CD4-positive, alpha-beta T cell treated with Interleukin-15 for 4 hours (primary cell): ENCODE results near the gene DNAJC17.

Experiments used
- DNase-seq: peaks from one replicate; pipeline ENCODE4 v3.0.0-alpha.2; 2020; ENCODE audit warnings: low spot score

Gene DNAJC17

DNA sequence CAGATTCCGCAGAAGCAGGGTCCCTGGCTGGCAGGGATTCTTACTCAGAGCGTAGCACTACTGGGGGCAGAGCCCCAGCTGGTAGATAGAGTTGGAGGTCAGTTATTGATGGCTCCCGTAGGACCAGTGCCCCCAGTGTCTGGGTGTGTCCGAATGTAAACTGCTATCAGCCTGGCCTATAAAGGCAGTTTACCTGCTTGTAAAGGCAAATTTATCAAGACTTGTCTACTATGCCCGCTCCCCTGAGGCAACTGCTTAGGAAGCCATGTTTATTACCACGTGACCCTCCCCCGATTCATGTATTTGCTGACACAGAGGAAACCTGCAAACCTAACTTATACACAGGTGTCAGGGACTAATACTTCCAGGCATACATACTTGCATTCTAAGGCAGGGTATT lies 21.8 kb upstream of the DNAJC17 start:
- no peak for DNase-seq

DNA sequence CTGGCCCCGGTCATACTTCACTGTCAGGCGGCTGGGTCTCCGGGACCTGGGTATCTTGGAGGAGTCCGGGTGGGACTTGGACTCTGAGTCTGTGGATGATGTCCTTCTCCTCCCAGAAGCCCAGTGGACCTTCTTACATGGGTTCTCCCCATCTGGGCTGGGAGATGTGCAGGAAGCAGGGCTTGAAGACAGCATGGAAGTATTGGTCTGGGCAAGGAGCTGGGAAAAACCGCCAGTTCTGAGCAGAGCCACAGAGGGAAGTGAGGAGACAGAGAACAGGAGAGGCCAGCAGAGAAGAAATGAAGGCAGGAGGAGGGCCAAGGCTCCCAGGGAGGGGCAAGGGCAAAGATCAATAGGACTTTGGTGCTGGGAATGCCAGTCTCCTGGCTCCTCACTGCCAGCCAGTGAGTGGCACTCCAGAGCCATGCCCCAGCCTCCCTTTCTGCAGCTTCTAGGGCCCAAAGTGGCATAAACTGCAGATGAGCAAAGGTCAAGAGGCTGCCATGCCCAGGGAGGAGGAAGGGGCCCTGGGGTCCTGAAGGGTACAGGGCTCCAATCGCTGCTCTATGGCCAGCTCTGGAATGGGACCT lies 21.3 kb upstream of the DNAJC17 start, which contains the start of gene PPP1R14D:
TSS of gene PPP1R14D (minus strand) at position 262 of the 590 bp plus-strand sequence. CDS start at position 195, 67 bp downstream.
- no peak for DNase-seq

DNA sequence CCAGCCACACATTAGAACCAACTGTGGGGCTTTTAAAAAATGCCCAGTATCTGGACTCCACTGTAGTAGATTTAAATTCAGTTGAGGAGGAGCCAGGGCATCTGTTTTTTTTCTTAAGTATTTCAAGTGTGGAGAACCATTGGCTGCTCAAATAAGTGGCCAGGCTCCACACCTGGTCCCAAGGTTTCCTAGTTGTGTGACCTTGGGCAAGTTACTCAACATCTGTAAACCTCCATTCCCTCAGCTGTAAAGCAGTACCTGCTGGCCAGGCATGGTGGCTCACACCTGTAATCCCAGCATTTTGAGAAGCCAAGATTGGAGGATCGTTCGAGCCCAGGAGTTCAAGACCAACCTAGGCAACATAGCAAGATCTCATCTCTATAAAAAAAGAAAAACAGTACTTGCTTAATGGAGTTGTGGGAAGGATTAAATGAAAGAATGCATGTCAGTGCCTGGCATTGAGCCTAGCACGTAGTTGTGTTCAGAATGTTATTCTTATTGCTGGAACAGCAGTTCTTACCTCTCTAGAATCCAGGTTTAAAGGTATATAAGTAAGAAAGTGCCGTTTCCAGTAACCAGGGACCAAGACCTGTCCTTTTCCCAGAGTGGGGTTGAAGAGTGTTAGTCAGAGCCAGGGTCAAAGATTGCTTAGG lies 19.3 kb upstream of the DNAJC17 start:
- no peak for DNase-seq

DNA sequence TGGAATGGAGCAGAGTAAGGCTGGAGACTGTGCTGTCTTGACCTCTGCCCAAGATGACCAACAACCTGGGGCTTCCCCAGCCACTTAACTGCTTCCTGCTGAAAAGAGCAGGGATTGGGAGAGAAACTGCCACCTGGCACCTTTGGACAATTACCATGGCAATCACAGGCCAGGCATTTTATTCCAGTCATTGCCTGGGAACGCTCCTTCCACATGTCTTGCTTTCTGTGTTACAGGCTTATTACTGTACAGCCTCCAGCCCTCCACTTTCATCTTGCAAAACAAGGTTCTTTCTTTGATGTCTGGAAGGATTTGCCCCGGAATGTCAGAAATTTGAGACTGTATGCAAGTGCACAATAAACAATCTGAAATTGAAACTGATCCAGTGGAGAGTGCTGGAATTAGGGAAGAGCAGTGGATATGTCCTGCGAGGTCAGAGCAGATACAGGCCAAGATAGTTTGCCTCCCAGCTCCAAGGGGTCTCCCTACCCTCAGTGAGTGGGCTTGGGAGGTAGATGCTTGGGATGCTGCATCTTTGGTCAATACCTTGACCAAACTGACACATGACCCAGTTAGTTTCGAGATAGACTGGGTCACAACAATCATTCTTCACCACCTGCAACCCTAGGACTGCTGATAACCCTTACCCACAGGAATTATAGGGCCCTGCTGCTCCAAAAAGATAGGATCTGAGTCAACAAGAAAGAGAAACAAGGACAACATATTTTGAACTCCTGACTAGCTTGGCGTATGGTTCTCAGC lies 18.6 kb upstream of the DNAJC17 start:
- no peak for DNase-seq

DNA sequence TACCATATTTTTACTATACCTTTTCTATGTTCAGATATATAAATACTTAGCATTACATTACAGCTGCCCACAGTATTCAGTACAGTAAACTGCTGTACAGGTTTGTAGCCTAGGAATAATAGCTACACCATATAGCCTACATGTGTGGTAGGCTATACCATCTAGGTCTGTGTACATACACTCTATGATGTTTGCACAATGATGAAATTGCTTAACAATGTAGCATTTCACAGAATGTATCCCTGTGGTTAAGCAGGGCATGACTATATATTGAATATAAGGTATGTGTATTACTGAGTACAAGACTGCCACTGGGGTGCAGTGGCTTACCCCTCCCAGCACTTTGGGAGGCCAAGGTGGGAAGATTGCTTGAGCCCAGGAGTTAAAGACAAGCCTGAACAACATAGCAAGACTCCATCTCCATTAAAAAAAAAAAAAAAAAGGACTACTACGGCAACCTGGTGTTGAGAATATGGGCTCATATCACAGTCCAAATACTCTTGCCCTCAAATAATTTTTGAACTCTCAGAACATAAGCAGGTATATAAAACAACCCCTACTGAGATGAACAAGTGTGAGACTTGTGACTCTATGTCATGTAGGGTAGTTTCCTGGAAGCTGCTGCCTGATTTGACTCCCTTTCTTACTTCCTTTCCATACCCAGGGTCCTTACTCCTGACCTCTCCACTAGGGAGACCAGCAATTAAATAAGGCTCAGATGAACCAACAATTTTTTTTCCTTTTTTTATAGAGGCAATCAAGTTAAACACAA lies 16.5 kb upstream of the DNAJC17 start:
- DNase-seq = no peak

DNA sequence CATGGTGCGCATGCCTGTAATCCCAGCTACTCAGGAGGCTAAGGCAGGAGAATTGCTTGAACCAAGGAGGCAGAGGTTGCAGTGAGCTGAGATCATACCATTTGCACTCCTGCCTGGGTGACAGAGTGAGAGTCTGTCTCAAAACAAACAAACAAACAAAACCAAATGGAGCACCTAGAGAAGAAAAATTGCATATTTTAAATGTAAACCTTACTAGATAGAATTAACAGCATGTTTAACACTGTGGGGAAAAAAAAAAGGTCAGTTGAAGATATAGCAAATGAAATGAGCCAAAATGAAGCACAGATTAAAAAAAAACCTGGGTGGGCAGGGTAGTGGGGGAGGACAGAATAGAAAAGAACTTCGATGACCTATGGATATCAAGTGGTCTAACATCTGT lies 13.9 kb upstream of the DNAJC17 start:
- no peak for DNase-seq

DNA sequence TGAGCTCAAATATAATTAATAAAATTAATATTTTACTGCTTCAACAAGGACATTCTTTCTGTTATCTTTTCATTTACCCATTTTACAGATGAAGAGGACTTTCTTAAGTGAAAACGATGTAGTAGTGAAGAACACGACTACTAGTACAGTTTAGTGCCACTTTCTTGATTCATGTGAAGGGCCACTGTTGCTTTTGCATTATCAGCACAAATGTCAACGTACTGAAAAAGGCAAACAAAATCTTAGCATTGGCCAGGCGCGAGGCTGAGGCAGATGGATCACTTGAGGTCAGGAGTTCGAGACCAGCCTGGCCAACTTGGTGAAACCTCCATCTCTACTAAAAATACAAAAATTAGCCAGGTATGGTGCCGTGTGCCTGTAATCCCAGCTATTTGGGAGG lies 11.8 kb upstream of the DNAJC17 start:
- DNase-seq = no peak

DNA sequence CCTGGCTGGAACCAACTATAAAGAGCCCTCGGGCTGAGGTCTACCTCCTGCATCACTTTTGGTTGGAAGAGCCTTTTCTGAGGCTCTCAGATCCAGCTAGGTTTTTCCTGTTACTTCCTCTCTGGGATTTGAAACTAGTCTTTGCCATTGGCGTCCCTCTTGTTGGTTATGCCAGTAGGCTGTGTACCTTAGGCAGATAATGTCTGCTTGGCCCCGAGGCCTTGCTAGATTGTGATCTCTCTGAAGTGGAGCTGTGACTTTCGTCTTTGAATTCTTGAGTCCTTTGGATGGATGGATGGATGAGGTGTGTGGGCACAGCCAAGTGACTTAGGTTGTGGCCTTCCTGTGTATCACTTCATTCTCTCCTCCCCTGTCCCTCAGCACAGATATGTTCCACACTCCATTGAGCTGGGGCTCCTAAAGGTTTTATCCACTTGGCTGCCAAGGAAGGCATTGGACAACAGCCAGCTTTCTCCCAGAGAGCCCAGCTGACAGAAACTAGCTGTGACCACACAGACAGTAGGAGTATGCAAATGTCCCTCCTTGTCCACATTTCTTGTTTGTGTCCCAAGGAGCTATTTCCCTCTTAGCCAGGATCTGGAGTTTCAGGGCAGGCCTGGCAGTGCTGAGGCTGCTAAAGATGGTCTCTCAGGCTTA lies 7.9 kb upstream of the DNAJC17 start:
- DNase-seq = no peak

DNA sequence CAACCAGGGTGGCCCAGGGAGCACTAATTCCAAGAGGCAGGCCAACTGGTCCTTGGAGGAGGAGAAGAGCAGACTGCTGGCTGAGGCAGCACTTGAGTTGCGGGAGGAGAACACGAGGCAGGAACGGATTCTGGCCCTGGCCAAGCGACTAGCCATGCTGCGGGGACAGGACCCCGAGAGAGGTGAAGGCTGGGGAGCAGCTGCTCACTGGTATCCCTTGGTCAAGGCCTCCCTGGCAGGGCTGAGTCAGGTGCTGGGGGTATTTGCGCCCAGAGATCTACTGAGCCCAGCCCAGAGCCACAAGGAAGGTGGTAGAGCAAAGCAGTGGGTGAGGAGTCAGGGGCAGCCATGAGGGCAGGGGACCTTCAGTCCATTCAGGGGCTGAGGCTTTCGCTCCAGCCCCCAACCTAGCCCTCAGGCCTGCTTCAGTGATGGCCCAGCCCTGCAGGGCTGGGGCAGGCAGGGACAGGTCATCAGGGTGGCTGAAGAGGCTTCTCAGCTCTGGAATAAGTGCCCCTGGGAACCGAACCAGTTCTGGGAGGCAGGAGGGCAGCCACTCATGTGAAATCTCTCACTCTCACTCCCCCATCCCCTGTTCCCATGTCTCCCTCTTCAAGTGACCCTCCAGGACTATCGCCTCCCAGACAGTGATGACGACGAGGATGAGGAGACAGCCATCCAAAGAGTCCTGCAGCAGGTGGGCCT lies 5.6 kb upstream of the DNAJC17 start:
- DNase-seq = no peak

DNA sequence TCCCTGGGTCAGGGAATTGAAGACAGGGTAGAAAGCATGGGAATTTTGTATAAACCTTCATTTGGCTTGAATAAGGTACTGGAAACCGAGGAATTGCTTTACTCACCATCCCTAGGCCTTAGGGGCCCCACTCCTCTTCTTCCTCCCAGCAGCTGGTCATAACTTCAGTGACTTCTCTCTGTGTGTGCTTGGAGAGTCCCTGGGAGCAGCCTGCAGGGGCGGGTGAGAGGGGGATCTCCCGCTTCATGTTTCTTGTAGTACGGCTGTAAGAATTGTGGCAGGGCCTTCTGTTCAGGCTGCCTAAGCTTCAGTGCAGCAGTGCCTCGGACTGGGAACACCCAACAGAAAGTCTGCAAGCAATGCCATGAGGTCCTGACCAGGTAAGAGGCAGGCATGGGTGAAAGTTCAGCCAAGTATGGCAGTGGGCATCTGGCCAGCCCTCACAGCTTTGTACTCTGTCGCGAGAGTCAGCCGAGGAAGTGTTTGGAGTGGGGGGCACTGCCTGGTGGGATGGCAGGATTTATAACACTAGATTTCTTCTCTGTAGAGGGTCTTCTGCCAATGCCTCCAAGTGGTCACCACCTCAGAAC lies 1.7 kb upstream of the DNAJC17 start:
- no peak for DNase-seq

DNA sequence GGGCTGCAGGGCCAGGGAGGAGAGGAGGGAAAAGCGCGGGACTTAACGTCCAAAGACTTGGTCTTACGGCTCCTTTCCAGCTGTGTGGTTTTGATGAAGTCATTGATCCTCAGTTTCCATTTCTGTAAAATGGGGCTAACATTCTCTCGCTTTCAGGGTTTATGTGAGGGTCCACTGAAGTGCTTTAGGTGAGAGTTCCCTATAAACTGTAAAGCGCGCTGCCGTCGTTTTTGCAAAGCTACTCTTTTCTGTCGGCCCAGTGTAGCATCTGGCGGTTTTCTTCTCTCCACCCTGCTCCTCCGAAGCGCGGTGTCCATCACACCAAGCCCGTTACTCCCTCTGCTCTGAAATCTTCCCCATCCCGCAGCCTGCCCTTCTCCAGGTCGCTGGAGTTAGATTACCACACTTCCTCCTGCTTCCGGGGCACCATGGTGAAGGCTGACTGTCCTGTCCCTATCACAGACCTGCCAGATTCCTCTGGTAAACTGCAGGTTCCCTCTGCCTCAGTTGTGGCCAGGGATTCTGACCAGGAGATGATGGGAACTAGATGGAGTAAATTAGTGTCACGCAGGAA lies 702 bp upstream of the DNAJC17 start:
- DNase-seq = no peak

DNA sequence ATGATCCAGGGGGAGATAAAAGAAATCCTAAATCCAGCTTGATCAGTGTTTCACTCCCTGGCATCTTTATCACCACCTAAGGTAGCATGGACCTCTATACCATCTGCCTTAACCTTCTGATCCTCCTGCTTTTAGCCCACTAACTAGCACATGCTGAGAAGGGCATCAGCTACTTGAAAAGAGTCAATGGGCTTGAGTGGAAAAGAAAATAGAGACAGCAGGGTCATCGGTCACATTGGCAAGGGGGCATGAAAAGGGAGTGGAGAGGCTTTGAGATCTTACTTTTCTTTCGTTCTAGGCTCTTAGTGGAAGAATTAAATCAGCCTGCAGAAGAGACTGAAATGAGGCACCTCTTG lies 623 bp downstream of the DNAJC17 start:
- DNase-seq = no peak

DNA sequence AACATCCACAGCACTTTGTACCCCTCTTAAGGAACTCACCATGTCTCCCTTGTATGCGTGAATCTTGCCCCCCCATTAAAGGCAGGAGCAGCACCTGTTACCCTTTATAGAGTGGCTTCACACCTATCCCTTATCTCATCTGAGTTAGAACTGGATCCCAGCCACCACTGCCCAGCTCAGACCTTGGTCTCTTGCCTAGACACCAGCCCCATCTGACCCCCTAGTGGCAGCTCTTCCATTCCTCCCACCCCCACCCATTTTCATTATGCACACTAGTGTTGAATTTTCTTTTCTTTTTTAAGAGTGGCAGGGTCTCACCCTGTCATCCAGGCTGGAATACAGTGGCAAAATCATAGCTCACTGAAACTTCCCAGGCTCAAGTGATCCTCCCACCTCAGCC lies 3.6 kb downstream of the DNAJC17 start:
- no peak for DNase-seq

DNA sequence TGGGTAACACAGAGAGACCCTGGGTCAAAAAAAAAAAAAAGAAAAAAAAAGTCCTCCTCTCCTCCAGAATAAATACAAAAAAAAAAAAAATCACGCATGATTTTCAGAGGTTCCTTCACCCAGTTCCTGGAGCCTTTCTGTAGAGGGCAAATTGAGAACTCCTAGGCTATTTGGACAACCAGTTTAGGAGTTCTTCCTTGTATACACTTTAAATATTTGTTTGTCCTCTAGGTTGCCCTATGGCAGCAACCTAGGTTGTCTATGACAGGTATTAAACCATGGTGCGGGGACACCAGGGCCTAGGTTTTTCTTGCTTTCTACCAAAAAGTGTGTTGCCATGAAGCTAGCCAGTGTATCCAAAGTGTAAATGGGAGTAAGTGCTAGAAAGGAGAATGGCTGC lies 4.2 kb downstream of the DNAJC17 start:
- DNase-seq = no peak

DNA sequence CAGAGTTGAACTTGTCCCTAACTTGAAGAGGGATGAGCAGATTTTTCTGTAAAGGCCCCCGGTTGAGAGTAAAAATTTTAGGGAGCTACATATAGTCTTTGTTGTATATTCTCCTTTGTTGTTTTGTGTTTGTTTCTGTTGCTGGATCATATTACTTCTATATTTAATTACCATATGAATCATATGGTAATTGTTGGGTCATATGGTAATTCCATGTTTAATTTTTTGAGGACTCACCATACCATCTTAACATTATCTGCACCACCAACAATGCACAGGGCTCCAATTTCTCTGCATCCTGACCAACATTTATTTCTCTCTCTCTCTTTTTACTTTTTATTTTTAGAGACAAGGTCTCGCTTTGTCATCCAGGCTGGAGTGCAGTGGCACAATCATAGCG lies 7.8 kb downstream of the DNAJC17 start:
- DNase-seq = no peak

DNA sequence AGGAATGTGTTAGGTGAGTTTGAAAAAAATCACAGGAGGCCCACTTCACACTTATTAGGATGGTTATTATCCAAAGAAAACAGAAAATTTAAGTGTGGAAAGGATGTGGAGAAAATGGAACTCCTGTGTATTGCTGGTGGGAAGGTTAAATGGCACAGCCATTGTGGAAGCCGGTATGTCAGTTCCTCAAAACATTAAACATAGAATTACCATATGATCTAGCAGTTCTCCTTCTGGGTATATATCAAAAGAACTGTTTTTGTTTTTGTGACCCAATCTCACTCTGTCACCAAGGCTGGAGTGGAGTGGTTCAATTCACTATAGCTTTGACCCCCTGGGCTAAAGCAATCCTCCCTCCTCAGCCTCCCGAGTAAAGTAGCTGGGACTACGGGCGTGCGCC lies 10.8 kb downstream of the DNAJC17 start:
- DNase-seq = no peak

DNA sequence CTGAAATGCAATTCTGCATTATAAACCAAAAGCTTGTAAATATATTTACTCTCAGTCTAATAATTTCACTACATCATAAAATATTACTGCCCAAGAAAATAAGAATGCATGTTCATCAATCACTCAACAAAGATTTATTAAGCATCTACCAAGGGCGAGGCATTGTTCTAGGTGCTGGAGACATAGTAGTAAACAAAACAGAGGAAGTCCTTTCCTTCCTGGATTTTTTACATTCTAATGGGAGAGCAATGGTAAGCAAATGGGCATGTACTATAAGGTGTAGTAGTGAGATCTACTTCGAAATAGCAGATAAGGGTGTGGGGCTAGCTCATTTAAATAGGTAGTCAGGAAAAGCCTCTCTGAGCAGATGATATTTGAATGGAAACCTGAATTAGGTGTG lies 11.2 kb downstream of the DNAJC17 start:
- no peak for DNase-seq

DNA sequence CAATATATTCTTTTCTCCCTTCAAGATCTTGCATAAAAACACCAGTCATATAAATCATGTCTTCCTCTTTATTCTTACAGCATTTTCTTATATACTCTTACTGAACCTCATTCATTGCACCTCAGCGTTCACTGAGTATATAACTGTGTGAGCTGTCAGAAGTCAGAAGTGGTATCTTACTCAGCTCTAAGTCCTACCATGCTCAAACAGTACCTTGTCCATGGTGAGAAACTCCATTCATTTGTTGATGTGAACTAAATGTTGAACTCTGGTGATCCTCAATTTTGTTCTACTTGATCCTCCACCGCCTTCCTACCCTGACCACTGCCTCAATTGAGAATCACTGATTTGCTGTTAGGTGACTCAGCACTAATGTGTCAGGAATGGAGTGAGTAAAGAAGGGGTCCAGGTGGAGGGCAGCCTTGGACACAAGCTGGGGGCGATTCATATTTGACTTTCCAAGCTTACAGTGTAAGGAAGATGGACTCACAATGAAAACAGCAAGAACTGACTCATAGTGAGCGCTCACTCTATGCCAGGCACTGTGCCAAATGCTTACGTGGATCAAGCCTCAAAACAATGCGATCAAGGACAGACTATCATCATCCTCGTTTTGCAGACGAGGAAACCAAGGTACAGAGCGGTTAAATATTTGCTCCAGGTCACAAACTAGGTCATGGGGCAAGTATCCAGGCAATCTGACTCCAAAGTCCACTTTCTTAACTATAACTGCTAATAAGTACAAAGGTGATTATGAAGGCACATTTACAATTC lies 13.9 kb downstream of the DNAJC17 start:
- DNase-seq = no peak

DNA sequence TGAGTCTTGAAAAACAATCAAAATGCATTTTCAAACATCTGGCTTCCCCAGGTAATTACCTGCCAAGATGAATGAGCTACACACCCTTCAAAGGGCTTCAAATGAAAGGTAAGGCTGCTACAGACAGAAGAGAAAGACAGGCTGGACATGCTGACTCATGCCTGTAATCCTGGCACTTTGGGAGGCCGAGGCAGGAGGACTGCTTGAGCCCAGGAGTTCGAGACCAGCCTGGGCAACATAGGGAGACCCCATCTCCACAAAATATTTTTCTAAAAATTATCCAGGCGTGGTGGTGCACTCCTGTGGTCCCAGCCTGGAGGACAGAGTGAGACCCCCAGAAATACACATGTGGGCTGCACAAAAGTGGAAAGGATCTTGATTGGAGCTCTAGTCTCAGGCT lies 14.9 kb downstream of the DNAJC17 start:
- DNase-seq = no peak

DNA sequence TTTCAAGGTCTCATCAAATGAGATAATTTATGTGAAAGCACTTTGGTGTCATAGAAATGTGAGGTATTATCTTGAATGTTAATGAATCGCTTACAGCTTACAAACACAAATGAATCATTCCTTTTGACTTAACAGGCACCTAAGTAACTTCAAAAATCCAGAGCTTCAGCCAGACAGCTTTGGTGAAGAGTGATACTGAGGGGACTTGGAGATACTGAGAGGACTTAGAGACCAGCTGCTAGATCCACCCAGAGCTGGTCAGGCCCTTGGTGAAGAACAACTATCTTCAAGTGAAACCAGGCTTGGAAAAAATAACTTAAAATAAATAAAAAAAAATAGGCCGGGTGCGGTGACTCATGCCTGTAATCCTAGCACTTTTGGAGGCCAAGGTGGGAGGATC lies 16.6 kb downstream of the DNAJC17 start:
- no peak for DNase-seq
